COR-L47 (cell line): ENCODE data around the gene TLL1.

Experiments
- DNase-seq: peaks from one replicate; lab custom pipeline; 2025; lab: John Stamatoyannopoulos, UW

The TLL1 gene

DNA sequence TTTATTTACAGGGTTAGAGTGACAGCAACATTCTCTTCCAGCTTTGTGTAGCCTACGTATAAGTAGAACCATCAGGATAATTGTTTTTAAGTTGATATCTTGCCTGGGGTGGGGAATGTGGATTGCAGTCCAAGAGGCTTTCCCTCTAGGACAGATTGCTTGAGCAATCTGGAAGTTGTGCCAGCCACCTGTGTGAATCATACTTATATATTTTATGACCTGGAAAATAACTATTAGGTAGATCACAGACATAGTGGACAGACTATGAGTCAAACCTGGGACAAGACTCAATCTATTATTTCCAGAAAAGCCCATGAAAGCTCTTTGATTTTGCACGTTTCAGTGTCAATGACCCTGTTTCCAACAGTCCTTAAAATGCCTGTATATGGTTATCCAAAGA, 98.9 kb downstream of the TLL1 start:
- no peak for DNase-seq

DNA sequence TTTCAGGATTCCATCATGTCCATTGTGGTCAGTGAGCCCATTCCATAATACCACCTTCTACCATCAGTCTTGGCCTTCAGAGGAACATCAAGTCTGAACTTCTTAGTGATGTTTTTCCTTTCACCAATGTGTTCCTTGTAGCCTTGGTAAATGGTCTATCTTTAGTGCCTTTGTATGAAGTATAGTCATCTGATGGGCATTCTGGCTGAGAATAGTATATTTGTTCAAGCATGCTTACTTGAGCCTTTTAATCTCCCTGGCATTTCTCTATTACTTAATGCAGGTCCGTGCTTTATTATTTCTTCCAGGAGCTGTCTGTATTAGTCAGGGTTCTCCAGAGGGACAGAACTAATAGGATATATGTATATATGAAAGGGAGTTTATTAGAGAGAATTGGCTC, 99.7 kb downstream of the TLL1 start:
- no peak for DNase-seq

DNA sequence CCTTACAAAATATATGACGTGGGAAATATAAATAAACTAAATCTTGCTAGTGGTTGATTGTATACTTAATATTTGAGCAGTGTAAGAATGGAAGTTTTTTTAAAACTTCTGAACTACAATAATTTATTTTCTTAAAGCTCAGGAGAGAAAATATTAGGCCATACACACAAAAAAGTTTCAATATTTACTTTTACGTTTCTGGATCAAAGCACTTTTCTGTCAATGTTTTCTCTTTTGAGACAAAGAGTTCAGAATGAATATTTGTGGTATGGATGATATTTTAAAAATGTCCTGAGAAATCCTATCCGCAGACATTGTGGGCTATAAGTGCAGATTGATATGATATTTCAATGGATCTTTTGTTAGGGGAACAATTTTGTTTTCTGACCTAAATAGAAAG, 109.9 kb downstream of the TLL1 start:
- no peak for DNase-seq

DNA sequence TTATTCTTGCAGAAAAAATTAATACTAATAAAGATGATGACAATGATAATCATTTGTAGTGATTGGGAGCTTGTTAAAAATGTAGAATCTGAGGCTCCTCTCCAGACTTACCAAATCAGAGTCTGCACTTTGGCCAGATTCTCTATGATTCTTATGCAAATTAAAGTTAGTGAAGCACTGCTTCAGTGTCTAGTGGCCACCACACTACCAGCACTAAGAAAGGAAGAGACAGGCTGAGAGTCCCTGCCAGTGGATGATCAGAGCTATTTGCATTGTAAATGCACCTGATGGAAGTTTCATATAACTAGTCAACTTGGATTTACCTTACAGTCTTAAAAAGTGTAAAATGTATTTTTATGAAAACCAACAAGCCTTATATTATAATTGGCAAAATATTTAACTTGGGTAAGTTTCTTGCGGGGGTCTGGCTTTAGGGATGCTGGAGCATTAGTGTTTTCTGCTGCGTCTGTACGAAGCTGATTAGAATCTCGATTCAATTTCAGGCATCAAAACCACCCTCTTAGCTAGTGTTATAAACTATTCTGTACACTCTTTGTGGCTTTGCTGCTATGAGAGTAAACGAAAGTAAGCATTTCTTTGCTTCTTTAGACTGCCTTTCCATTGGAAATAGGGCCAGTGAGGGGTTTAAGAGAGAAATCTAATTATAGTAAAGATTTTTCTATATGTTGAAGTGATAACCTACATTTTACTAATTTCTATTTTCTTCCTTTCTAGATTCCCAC, 114.1 kb downstream of the TLL1 start:
- DNase-seq = no peak

DNA sequence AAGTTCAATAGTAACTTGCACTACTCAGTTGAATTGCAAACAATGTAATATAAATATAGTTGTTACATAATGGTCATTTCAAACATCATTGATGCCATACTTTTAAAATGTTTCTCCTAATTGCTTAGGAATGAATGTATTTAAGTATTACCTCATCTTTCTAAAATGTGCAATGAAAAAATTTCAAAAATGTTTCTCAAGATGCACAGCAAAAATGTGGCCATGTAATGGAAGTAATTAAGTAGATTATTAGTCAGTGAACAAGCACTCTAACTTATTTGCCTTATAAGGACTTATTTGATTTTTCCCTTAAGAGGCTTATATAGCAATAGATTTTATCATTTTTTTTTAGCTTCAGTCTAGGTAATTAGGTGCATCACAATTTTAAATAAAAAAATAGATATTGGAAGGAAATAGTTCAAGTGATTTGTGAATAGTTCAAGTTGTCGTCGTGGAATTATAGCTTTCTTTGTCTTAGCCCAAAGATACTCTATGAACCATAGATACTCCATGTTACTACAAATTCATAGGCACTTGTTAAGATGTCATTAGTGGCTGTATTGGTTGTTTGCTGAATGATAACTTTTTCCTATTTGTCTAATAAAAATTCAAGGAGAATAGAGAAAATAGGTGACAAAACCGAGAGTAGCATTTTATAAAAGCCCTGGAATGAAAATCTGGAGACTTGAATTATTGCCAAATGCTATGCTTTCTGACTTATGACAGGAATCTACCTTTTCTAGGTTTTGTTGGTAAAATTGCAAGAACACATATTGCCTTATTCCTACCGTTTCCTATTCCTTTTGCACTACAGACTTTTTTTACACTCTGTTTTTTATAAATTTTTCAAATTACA, 118.5 kb downstream of the TLL1 start:
- DNase-seq = no peak

DNA sequence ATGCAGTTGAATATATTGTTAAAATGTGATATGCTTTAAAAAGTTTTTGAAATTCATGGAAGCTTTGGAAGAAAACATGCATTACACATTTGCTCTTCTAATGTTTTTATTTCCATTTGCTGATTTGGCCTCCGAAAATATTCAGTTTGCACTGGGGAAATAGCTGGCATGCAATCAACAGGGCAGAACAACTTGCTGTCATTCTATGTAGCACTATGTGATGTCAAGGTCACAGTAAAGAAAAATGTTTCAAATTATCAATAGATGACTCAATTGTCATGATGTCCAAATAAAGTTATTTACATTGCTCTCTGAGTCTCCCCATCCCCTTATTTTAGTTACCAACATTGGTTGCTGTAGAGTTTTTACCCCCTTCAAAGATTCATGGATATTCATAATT, 119.2 kb downstream of the TLL1 start:
- DNase-seq = no peak

DNA sequence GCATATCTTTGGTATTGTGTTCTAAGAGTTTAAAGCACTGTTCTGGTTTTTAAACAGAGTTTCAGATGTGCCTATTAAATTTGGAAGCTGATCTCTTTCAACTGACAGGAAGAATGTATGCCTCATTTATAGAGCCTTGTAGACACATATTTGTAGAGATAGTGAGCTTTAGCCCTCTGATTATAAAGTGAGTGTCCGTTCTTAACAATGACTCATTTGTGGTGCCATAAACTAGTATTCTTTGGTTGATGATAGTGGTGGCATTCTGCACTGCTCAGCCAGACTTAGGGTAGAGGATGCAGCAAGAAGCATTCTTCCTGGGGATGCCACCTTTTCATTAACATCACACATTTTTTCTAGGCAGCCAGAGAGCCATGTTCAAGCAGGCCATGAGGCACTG, 121.7 kb downstream of the TLL1 start:
- no peak for DNase-seq

DNA sequence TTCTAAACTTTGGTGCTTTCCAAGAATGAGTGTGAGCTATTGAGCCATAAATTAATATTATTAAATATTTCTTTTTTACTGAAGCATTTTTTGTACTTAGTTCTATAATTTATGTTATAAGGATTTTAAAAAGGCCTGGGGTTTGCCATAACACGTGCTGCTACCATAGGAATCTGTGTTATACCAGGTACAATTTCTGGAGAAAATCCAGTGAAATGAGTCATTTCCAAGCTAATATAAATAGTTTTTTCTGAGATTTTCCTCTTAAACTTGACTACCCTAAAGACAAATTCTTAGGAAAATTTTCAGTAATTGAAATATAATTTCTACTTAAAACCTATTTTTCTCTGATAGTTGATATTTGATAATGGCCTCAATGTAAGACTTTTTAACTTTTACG, 130.8 kb downstream of the TLL1 start:
- DNase-seq = no peak

DNA sequence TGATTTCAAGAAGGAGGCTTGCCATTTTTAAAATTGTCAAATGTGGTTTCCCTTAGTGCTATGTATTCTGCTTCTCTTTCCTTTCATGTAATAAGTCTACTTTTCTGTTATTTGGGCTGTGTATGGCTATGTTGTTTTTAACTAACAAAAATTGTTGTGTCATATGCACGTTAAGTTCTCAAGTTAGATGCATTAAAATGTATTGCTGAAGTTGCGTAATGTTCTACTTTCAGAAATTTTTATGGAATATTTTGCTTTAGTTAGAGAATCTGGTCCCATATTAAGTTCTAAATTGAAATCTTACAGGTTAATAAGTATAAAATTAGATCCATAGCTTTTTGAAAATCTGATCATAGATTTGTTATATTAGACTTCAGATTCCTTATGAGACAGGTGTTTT, 133.2 kb downstream of the TLL1 start:
- DNase-seq = no peak

DNA sequence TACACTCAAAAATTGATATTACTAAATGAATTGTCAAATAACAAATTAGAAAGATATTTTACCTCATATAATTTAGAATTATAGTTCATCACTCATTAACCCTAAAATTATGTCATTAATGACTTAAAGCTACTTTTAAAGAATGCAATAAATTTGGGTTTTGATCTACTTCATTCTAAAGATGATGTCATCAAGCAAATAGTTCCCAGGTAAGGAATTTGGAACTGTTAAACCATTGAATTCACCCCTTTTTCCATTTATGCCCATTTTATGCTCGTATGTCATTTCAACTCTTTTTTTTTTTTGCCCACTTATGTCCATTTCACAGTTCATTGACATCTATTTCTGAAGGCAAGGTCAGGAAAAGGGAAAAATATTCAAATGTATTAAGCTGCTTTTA, 135.5 kb downstream of the TLL1 start:
- DNase-seq = no peak

DNA sequence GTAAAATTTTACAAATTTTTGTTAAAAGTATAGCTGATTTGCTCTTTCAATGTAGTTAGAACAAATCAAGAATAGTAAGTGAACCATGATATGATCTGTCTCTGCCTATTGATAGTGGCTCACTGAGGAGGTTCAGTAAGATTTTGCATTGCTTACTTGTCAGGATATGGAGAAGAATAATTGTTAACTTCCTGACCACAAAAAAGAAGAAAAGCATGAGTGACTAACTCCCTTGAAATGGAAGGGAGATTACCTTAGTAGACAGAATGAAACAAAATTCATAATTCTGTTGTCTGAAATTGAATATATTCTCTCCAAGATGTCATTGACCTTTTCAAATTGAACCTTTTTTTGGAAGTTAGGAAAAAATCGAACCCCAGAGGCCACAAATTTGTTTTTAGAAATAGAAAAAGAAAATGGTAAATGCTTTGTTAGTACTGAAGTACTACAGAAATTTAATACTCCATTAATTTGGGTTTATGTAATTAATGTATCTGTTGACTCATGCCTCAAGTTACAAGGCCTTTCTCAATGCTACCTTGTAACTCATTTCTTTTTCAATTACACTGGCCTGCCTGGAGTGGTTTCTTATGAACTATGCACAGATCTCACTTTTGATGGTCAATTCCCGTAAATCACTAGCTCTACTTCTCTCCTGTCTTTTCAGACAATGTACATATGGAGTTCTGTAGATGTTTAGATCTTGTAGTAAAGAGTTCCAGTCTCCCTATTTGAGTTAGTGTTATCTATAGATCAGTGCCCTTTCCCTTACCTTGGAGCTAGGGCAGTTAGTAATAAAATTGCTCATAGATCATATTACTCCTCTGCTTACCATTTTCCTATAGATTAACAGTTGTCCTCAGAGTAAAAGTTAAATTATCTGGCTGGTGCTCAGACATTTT, 139.3 kb downstream of the TLL1 start:
- DNase-seq = no peak

DNA sequence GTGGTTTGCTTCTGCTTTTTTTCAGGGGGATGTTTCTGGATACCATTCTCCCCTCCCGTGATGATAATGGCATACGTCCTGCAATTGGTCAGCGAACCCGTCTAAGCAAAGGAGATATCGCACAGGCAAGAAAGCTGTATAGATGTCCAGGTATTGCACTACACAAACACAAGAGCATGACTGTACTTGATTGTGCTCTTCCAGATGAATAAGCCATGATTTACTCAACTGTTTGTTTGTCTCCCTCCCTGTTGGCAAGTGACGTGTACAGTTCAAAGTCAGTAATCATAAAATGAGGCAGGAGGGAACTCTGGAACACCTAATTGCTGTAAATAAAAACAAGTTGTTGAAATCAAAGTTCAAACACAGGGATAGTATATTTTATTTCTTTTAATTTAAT, 141.4 kb downstream of the TLL1 start:
- DNase-seq = no peak

DNA sequence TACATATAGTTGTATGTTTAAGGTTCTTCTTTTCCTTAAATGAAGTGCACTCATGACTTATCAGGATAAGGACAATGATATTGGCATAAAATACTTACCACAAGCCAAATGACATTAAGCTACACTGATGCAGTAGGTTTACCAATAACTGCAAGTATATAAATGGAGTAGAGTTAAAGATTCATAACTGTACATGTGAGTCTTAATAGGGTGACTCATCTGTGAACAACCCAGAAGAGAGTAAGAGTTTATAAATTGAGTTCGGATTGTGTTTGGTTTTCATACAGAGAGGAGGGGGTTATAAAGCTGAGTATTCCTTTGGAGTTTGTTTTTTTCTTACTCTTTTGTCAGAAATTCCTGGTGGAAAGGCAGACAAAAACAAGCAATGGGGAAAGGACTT, 144.8 kb downstream of the TLL1 start:
- DNase-seq = no peak

DNA sequence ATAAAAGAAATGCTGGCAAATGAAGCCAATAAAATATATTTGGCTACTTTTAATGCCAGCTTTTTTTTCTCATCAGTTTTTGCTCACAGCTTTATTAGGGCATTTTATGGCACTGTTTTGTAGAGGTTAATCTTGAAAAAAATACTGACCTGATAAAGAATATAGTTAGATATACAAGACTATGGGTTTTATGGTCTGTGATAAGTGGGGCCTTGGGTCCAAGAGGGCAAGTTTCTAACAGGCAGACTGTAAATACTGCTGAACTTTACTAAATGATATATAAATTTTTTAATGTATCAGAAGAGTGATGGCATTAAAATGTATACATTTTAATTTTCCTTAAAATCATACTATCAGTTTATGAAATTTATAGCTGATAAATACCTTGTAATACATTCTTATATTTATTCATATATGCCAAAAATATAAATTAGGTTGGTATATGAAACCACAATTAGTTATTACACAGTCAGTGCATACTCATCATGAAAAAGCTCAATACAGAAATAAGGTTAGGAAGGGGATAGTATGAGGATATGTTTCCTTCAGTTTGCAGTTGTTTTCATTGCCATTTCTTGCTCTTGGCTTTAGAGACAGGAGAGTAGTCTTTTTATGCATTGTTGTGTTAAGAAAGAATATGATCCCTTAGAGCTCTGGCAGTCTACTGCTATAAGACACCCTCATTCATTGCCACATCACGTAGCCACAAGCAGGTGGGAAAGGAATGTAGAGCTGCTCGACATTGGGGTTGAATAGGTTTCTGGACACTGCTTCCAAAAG, 146.6 kb downstream of the TLL1 start:
- no peak for DNase-seq

DNA sequence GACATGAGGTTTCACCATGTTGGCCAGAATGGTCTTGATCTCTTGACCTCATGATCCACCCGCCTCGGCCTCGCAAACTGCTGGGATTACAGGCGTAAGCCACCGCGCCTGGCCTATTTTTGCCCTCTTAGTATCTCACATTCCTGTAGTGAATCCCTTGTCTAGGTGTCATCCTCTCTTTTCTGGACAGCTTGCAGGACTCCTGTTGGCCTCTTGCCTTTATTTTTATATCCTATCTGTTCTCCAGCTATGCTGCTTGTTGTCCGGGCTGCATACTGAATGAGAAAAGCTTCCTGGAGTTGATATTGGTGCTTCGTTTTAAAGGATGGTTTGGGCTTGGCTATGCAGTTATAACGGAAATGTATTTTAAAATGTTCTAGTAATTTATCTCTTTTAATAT, 148.6 kb downstream of the TLL1 start:
- DNase-seq = no peak

DNA sequence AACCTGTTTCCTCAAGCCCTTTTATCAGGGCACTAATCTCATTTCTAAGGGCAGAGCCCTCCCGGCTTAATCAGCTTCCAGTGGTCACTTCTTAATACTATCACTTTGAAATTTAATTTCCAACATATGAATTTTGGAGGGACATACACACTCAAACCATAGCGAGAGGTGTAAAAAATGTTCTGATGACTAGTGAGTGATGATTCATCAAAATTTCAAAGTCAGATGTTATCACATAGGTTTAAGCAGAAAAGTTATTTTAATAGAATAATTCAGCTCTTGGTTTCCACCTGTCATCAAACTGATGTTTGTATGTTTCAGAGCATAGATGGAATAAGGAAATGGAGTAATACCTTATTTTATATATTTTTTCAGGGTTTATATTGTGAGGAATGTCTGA, 161.9 kb downstream of the TLL1 start:
- DNase-seq = no peak

DNA sequence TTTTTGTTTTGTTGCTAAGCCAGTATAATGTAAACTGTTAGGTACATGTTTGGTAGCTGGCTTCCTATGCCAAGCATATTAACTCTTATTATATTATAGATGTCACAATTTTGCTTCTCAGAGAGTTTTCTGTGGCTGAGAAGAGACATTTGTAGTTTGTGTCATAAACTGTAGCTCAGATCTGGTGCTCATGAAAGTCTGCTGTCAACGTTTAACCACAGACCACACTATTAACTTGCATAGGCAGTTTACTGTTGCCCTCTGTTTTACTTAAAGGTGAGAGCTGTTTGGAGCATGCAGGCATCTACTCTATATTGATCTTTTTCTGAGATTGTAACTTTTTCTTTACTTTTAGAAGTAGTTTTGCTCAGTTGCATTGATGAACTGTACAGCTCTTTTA, 166.8 kb downstream of the TLL1 start:
- DNase-seq = no peak

DNA sequence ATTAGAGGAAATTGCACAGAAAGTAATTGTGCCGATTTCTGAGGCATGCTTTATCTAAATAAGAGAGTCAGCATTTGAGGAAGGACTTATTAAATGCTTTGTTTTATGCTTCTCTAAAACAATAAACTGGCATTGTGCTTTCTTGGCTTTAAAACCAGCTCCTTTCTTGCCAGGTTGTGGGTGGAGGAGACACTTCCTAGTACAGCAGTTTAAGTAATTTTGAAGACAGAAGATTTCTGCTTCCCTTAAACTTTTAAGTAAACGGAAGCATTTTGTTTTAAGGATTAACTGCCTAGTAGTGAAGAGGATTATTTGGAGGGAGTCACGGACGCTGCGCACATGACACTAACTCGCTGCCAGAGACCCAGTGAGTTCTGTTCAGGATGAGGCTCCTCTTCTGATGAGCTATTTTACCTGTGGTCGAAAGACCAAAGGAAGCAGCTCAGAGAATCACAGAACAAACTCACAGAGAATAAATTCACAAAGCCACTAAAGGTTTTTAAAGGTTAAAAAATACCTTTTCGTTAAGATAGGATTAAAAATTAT, 169.5 kb downstream of the TLL1 start:
- no peak for DNase-seq

DNA sequence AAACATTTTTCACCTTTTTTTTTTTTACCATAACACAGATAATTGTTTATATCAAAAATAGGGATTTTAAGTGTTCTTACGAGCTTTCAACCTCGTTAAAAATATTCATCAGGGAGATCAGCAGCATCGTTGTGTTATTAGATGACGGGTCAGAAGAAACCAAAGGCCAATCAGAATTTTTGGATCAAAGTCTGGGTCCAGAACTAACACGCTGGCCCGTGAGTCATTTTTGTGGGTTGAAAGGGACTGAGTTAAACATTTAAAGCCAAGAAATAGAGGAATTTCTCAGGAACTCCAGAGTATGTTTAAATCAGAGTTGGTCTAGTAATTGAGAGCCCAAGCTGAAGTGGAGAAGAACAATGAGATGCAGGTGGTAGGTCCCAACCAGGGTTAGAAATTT, 170.8 kb downstream of the TLL1 start:
- no peak for DNase-seq

DNA sequence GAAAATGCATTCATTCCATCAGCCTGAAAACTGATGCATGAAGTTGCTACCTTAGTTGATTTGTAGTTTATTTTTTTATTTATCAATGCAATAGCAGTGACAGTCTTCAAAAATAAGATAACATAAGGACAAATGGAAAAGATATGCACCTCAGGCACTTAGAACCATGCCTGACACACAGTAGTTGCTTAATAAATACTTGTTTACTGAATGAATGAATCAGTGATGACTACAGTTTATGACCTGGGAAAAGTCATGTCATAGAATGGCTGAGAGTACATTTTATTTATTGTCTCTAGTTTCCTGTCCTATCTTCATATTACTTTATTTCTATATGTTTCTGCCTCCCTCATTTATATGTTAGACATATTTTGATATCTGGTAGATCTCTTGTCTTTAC, 171.8 kb downstream of the TLL1 start:
- no peak for DNase-seq

DNA sequence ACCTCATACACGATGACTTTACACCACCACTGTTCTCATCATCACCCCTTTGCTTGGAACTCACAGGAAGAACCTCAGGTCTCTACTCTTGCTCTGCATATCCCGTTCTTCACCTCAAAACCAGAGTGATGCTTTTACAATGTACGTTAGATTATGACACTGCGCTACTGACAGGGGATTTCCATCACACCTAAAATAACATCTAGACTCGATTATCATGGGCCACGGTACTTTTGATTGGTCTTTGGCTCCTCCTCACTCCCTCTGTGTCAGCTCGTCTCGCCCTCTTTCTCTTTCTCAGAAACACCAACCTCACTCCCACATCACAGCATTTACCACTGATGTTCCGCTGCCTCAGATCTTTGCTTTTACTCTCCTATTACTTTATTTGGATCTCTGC, 172.4 kb downstream of the TLL1 start:
- no peak for DNase-seq

DNA sequence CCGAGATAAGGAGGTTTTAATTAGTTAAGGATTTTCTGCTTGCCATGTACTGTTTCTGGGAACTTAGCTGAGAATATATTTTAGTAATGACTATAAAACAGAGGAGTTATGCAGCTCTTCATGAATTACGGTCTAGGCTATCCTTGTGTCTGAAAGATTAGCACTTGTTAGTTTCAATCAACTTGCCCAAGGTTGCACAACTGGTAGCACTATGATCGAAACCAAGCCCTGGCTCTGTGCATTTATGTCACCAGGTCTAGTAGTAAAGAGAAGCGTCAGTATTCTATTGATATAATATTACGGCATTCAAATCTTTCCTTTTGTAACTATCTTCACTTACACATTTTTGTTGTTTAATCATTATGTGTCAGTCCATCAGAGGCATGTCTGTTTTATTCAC, 176.0 kb downstream of the TLL1 start:
- DNase-seq = no peak
